HG03025 (cell line): ENCODE measurements around the gene LRRC3C.
"Not testable (repeated sequence)": the region's sequence is repeated elsewhere in the genome, so short reads cannot be mapped to it uniquely, and the experiment has no call there.

ENCODE experiments used
- ATAC-seq: cut with Tn5 transposase; IDR thresholded peaks from one replicate; pipeline ENCODE4 v1.9.1; 2021; ENCODE audit warnings: mild to moderate bottlenecking, moderate library complexity; ENCODE audit not compliant: unreplicated experiment, low FRiP score

The LRRC3C gene

DNA sequence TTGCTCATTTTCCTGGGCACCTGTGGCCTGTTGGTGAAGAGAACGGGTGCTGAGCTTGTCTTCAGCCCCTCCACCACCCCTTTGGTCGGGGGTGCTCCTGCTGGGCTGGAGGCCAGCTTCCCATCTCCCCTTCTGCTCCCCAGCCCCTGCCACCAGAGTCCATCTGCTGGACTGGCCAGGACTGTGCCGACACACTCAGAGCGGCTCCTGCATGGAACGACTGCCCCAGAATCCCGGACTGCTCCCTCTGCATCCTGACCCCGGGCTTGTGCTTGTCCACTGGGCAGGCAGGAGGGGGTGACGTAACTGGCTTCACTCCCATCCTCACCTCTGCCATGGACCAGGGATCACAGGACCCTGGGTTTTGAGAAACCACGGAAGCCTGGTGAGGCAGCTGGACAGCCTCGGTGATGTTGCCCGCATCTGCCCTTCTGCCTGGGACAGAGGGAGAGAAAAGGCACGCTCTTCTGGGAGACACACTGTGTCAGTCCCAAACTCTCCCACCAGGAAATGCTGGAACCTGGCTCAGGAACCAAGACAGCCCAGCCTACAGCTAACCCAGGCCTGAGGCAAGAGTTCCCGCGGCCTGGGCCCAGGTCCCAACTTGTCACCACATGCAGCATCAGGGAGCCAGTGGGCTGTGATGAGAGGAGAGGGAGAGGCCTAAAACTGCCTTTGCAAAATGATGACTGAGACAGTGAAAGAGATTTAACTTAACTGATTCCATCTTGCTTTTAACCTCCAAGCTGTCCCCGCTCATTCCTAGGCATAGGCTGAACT lies 19.2 kb downstream of the LRRC3C start:
- ATAC-seq = no peak

DNA sequence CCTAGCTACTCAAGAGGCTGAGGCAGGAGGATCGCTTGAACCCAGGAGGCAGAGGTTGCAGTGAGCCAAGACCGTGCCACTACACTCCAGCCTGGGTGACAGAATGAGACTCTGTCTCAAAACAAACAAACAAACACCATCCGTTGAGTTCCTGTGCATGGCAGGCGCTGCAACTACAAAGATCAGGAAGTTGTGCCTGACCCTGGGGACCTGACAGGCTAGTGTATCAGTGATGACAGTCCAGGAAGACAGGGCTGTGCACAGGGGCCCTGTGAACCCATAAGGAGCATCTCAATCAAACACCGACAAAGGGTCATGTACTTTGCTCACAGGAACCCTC lies 20.9 kb downstream of the LRRC3C start:
- ATAC-seq = not testable (repeated sequence)

DNA sequence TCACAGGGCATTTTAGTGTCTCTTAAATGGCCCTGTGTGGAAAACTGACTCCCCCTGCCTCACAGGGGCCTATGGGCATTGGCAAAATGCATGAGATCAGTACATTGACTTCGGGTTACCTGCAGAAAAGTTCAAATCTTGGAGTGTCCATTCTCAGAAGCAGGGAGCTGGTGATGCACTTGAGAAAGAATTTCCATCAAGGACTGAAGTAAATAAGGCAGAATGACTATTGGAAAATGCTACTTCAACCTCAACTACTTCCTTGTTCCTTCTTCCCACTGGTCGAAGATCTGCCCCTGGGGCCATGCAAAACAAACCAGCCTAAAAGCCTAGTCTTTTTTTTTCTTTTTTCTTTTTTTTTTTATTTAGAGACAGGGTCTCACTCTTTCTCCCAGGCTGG lies 21.5 kb downstream of the LRRC3C start:
- ATAC-seq = no peak

DNA sequence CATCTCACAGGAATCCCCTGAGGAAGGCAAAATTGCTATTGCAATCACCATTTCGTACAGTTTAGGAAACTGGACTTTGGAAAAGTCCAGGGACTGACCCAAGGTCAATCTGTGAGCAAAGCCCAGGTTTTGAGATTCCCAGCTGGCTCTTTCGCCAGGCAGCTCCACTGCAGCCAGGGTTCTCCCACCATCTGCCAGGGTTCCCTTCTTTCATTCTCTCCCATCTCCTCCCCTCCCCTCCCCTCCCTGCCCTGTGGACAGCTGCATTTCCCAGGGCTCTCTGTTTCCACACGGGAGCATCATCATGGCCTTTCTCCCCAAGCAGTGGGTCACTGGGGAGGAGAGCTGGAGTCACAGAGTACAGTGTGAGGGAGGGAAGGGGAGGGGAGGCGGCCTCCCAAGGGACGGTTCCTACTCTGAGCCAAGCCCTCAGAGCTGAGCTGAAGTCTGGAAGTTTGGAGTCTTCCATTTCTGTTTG lies 23.4 kb downstream of the LRRC3C start:
- ATAC-seq = no peak

DNA sequence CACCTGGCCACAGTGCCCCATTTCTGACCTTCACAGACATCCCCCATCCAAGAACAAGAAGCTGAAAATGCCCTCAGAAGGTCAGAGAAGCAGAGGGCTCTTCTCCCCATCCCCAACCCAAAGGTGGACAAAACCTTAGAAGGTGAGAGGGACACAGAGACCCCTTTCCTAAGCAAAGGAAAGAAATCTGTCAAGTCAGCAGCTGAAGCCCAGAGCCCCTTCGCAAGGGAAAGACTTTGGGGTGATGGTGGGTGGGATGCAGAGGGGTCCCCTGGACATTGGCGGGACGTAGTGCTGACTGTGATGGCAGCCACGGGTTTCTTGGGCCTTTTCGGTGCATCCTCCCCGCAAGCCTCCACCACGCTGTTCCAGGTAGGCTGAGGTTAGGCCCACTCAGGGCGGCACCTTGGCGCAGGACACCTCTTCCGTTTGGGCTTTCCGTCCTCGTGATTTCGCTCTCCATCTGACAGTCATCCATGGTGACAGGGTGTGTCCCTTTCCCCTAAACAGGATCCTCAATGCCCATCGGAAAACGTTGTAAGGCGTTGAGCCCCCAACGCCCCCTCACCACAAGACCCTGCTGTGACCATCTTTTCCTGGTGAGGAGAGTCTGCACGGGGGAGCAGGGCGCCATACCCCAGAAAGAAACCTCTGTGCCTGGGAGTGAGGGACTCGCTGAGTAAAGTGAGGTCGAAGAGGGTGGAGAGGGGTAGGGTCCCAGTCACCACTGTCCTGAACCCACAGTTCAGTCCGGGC lies 24.6 kb downstream of the LRRC3C start:
- no peak for ATAC-seq

DNA sequence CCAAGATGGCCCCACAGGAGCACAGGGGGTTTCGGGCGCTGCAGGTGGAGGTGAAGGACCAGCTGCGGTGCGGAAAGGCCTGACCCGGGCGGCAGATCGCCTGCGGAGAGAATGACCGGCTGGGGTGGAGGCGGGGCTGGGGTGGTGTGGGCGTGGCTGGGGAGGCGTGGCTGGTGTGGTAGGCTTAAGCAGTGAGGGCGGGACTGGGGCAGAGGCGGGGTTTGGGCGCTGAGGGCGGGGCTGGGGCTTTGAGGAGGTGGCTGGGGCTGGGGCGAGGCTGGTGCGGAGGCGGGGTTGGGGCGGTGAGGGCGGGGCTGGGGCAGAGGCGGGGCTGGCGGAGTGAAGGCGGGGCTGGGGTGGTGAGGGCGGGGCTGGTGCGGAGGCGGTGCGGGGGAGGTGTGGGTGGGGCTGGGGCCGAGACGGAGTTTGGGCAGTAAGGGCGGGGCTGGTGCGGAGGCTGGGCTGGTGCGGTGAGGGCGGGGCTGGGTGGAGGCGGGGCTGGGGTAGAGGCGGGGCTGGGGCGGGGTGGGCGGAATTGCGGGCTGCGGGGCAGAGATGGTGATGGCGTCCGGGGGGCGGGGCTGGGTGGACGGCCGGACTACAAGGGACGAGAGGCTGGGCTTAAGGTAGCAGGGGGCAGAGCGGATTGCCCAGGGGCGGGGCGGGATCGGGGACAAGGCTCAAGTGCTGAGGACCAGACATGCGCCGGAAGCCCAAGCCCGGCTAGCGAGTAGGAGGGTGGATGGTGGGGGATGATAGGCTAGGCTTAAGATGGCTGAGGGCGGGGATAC lies 25.3 kb downstream of the LRRC3C start:
- peak; percentile 59 for ATAC-seq

DNA sequence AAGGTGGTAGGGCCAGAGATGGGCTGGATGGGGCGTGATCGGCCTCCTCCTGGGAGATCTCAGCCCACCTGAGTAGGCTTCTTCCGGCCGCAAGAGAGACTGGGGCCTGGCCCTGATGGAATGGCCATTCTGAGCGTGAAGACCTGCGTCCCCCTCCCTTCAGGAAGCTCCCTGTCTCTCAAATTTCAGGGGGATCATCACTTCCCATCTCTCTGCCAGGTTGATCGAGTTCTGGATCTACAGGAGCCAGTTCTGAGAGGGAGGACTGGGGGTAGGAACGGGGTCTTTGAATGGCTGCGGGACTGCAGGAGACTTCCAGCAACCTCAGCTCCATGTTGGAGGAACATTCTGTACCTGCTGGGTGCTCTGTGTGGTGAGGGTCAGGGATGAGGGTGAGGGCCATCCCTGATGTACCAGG lies 25.9 kb downstream of the LRRC3C start:
- ATAC-seq = no peak

DNA sequence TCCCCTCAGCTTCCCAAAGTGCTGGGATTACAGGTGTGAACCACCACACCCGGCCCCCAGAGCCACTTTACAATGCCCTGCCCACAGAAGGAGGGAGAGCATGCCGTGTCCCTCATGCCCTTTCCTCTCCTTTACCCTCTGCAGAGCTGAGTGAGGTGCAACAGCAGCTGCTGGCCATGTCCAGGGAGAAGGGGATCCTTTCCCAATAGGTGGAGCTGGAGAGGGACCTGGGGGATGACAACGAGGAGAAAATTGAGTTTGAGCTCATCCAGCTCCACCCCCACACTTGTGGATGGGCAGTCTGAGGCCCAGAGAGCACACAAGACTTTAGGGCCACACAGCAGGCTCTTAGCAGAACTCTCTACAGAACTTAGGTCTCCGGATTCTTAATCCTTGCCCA lies 27.3 kb downstream of the LRRC3C start:
- no peak for ATAC-seq

DNA sequence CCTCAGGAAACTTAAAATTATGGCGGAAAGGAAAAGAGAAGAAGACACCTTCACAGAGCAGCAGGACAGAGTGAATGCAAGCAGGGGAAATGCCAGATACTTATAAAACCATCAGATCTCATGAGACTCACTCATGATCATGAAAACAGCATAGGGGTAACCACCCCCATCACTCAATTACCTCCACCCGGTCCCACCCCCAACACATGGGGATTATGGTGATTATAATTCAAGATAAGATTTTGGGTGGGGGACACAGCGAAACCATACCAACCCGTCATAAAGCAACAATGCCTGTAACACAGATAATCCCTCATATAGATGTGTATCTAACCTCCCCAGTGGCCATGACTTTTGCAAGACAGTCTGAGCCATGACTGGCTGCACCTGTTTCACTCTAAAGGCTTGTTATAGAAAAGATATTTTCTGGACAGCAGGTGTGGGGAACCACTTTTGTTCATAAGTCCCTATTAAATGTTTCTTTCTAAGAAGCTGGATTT lies 28.2 kb downstream of the LRRC3C start:
- ATAC-seq = no peak

DNA sequence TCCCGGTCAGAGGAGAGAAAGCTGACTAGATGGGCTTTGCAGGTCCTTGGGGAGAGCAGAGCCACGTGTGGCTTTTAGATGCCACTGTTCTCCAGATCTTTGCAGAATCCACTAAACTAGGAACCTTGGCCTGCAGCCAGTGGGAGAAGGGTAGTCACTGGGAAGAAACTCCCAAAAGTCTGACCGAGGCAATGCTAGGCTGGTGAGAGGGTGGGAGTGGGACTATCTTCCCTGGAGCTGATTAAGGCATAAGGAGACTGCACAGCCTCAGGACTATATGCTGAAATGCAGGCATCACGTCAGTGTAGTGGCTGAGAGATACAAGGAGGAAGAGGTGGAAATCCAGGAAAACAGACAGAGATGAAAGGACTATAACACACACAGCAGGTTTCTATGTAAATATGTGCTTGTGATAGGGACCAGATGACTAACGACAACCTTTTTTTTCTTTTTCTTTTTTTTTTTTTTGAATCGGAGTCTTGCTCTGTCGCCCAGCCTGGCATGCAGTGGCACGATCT lies 33.1 kb downstream of the LRRC3C start:
- no peak for ATAC-seq

DNA sequence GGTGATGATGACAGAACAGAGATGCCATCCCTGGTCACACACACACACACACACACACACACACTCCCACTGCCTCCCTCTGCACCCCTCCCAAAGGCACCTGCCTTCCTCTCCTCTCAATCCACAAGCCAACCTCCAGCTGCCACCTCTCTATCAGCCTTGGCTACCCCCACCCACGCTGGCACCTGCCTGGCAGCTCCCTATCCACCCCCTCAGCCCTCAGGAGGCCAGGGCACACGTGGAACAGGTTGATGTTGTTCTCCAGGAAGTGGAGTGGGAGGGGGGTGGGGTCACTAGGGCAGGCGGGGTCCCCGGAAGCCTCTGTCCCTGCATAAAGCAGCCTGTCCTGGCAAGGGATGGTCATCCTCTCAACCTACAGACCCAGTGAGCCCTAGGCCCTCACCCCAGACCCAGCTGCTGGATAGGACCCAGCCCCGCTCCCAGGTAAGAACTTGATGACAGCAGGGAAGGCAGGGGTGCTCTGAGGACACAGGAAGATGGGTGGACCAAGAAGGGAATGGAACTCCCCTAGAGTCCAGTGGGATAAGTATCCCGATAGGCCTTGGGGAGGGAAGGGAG lies 35.2 kb downstream of the LRRC3C start, which contains the start of gene GSDMA:
Gene GSDMA, plus strand, starts transcription at position 363 of the 579 bp plus-strand sequence. CDS start 2,684 bp downstream, outside the sequence.
- no peak for ATAC-seq

DNA sequence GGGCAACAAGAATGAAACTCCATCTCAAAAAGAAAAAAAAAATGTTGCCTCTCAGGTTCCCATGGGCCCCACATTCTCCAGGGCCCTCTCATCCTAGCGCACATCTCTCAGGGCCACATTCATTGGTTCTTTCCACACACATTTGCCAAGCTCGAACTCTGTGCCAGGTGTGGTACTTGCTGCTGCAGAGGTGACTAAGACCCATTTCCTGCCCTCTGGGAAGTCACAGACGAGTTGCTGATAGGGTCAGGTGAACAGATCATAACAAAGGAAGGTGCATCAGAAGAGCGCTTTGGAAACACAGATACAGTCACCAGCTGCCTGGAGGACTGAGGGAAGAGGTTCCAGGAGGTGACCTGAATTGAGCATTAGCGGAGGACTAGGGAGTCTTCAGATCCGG lies 36.3 kb downstream of the LRRC3C start:
- ATAC-seq = no peak

DNA sequence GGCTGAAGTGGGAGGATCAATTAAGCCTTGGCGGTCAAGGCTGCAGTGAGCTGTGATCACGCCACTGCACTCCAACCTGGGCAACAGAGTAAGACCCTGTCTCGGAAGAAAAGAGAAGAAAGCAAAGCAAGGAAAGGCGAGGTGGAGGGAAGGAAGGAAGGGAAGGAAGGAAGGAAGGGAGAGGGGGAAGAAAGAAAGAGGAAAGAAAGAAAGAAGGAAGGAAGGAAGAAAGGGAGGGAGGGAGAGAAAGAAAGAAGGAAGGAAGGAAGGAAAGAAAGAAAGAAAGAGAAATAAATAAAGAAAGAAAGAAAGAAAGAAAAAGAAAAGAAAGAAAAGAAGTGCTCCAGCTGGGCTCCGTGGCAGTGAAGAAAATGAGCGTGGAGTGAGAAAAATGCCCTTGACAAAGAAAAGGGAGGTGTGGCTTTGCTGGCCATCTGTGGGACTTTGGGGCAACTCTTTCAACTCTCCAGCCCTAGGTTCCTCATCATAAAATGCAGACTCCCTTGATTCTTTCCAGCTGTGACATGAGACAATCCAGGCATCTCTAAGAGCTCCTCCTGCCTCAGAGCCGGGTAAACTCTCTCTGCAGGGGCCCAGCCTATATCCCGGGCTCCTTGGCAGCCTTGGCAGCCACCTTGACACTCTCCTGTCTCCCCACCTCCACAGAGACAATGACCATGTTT lies 37.6 kb downstream of the LRRC3C start:
- no peak for ATAC-seq

DNA sequence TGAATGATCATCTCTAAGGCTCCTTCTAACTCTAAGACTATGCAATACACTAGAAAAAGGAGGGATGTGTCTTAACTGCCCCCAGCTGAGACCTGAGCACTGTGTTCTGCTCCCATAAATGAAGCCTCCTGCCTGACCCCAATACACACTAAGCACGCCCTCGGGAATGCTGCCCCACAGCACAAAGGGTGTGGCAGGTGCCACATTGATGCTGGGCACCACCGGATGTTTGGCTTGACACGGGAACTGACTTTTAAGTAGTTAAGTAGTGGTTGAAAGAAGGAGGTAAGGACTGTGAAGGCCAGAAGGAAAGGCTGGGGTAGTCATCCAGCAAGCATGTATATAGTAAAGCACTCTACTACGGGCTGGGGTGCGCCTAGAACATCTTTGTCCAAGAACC lies 39.2 kb downstream of the LRRC3C start:
- ATAC-seq = no peak

DNA sequence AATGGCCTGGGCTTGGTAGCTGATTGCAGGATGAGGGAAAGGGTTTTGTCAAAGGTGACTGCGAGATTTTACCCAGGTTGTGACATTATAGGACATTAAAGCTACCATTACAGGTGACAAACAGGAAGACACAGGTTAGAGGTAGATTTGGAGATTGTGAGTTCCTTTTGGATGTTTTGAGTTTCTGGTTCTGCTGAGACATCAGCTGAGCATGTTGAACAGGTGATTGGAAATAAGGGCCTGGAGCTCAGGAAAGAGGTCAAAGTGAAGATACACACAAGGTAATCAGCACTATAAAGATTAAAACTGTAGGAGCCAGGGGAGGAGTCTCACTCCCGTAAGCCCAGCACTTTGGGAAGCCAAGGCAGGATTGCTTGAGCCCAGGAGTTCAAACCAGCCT lies 41.2 kb downstream of the LRRC3C start:
- no peak for ATAC-seq

DNA sequence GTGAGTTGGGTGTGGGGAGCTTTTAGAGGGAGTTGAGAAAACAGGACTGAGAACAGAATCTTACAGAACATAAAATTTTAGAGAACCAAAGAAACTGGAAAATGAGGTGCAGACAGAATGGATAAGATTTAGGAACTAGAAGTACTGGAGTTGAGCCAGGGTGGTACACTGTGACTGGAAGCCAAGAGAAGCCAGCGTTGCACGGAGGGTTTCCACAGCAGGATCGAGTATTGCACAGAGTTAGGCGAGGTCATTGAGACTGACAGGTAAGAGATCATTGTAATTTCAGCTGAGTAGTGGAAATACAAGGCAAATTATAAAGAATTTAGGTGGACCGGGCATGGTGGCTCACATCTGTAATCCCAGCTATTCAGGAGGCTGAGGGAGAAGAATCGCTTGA lies 41.8 kb downstream of the LRRC3C start:
- ATAC-seq = no peak

DNA sequence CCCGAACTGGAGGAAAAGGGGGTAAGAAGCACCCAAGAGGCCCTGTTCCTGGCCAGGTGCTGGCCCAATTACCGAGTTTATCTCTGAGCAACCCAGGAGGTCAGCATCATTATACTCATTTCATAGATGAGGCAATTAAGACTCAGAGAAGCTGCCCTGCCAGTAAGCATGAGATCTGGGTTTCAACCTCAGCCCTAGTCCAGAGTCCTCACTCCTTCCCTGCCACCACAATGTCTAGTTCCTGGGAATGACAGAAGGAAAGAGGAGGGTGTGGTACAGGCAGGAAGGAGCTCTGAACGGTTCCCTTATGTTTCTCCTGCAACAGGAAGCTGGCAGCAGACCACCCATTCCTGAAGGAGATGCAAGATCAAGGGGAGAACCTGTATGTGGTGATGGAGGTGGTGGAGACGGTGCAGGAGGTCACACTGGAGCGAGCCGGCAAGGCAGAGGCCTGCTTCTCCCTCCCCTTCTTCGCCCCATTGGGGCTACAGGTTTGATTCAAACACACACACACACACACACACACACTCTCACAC lies 42.7 kb downstream of the LRRC3C start:
- no peak for ATAC-seq

DNA sequence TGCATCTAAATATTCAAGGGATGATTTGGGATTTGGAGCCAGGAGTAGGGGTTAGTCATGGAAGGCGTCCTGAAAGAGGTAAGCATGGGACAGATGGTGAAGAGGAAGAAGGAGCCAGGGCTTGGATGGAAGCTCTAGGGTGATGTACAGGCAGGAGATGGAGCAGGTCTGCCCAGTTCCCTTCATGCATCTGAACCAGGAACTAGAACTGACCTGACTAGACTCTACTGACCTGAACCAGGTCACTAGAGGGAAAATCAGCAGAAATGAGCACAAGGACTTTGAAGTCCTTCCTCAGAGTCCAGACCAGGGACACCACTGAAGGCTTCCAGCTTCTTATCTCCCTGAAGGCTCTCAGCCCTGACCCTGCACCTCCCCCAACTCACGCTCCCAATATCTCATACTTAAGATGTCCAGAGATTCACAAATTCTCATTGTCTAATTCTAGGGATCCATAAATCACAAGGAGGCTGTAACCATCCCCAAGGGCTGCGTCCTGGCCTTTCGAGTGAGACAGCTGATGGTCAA lies 43.6 kb downstream of the LRRC3C start:
- ATAC-seq = no peak

DNA sequence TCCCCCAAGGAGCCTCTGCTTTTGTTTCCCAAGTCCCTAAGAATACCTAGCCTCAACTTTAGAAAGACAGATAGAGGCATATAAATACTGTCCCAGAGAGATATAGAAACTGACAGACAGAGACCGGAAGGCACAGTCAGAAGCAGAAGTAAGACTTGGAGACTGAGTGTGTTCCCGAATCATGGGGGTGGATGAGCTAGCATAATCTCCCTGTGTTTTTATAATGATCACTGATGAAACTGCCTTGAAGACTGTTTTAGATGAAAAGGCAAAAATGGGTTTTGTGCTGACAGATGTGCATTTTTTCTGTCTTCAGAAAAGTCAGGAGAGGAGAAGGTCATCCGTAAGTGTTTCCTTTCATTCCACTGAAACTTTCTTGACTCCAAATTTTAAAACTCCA lies 44.7 kb downstream of the LRRC3C start:
- no peak for ATAC-seq
